Body of pancreas (tissue), 4 donors: ENCODE data around the gene EMILIN2. TPM values are rescaled to one million over a fixed set of nuclear protein-coding genes. Genes with fewer than 3 reads are reported as not detected.
A peak's percentile ranks its signal among the peaks of the same experiment; 100 is the strongest.

Experiments
- ATAC-seq: fragments of 150-250 bp; one replicate; pipeline ENCODE4 v1.9.1; 2016
- DNase-seq, 4 donors: peaks; one replicate each; pipeline ENCODE4 v3.0.0-alpha.2; 2019
- H3K27ac ChIP-seq, 4 donors: fragments of 200-600 bp; sonication (generic); 1 replicate in 3 of 4; 2 replicates in 1 of 4; pipeline versions ENCODE4 v1.5.1 to v1.6.1; 2016 to 2019; ENCODE audit warnings: mild to moderate bottlenecking in 1 of 4, mixed read lengths in 1 of 4, moderate library complexity in 1 of 4
- H3K27me3 ChIP-seq, 2 donors: fragments of 200-600 bp; sonication (generic); one replicate each; pipeline ENCODE4 v1.6.0; 2016; ENCODE audit warnings: mild to moderate bottlenecking in 1 of 2
- H3K36me3 ChIP-seq, 2 donors: fragments of 200-600 bp; sonication (generic); replicated peaks in 1 of 2; 2 replicates each; pipeline ENCODE4 v1.5.1; 2016; ENCODE audit warnings: low read depth in 2 of 2; ENCODE audit not compliant: insufficient read depth in 1 of 2
- H3K4me1 ChIP-seq: fragments of 200-600 bp; sonication (generic); one replicate; pipeline ENCODE4 v1.6.0; 2016
- H3K4me3 ChIP-seq, 2 donors: fragments of 200-600 bp; sonication (generic); 1 replicate in 1 of 2; 2 replicates in 1 of 2; pipeline ENCODE4 v1.5.1; 2016 to 2019
- H3K9me3 ChIP-seq, 3 donors: fragments of 200-600 bp; sonication (generic); 1 replicate in 2 of 3; 2 replicates in 1 of 3; pipeline ENCODE4 v1.5.1; 2016
- POLR2A ChIP-seq, 3 donors: fragments of 450-650 bp; IDR thresholded peaks; one replicate each; pipeline ENCODE4 v1.6.1; 2016; ENCODE audit warnings: antibody characterized with exemption in 3 of 3, mild to moderate bottlenecking in 2 of 3
- whole genome bisulfite sequencing, 2 donors: methylation state at CpG; one replicate each; pipeline ENCODE4 v1.1.5; 2017; 5-methylcytosine and 5-hydroxymethylcytosine counted together
- intact Hi-C: fragments of 100-400 bp; cut with DNase I; formaldehyde crosslinking; loops from one replicate; pipeline ENCODE4 v1.15.1; 2023
- total RNA-seq, 2 donors: library from RNA; depleted of rRNA; stranded (reverse); fragments of >200 nt; gene quantifications; one replicate each; pipeline ENCODE4 v1.1.0, GENCODE V29; 2016
- TF ChIP-seq, protein P1 (sequence below), 7 experiments: fragments of 450-650 bp in 4 of 7; fragments of 200-600 bp in 3 of 7; sonication (generic) in 3 of 7; IDR thresholded peaks; one replicate each; pipeline ENCODE4 v1.5.1; 2016 to 2019; ENCODE audit warnings: antibody characterized with exemption in 7 of 7

Gene EMILIN2
- total RNA-seq, 2 donors from 2014 or later = 2.0 to 3.1 TPM

- Histone ChIP-seq H3K27me3 (no peaks in the 10 kb centered on the region), H3K4me1 (no peaks in the 10 kb centered on the region), H3K27ac (no peak overlapping the region), H3K9me3 (no peaks in the 10 kb centered on the region), H3K4me3 (no peak overlapping the region), H3K36me3 (no peaks in the 10 kb centered on the region)
- no peak for DNase-seq
- TF ChIP-seq, protein P1, sequence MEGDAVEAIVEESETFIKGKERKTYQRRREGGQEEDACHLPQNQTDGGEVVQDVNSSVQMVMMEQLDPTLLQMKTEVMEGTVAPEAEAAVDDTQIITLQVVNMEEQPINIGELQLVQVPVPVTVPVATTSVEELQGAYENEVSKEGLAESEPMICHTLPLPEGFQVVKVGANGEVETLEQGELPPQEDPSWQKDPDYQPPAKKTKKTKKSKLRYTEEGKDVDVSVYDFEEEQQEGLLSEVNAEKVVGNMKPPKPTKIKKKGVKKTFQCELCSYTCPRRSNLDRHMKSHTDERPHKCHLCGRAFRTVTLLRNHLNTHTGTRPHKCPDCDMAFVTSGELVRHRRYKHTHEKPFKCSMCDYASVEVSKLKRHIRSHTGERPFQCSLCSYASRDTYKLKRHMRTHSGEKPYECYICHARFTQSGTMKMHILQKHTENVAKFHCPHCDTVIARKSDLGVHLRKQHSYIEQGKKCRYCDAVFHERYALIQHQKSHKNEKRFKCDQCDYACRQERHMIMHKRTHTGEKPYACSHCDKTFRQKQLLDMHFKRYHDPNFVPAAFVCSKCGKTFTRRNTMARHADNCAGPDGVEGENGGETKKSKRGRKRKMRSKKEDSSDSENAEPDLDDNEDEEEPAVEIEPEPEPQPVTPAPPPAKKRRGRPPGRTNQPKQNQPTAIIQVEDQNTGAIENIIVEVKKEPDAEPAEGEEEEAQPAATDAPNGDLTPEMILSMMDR (IDR thresholded peaks at IDR 0.05) = no peak
- TF ChIP-seq POLR2A (IDR thresholded peaks at IDR 0.05) = no peak
- 80 to 81% methylated on average over 4 of the region's 4 CpGs for WGBS, 2 donors
- ATAC-seq = no peak
- intact Hi-C loops = no loop called here
These were observed 33.1 kb downstream of the EMILIN2 start for GRCh38 chr18:2879889-2880288.

DNA sequence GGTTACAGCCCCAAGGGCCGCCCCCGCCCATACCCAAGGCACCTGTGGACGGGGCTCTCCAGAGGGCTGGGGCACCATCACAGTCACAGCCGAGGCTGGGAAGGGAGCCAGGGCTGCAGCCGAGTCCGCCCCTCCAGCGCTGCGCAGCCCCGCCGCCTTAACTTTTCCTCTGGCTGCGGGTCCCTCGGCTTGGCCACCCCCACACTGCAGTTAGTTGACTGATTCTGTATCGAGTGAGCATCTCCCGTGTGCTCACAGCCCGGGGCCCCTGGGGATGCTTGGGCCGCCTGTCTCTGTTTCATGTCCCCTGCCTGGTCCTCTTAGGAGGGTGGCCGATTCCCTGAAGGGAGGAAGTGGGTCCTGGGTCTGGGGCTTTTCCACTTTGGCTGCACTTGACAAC is 33.7 kb downstream of the EMILIN2 start:
- Histone ChIP-seq H3K27me3 (no peaks in the 10 kb centered on the region), H3K9me3 (no peaks in the 10 kb centered on the region), H3K4me1 (no peaks in the 10 kb centered on the region), H3K4me3 (no peak overlapping the region), H3K36me3 (no peaks in the 10 kb centered on the region), H3K27ac (no peak overlapping the region)
- DNase-seq = no peak
- TF ChIP-seq POLR2A (IDR thresholded peaks at IDR 0.05) = no peak
- TF ChIP-seq, protein P1 (IDR thresholded peaks at IDR 0.05) = no peak
- no peak for ATAC-seq
- WGBS, 2 donors = 64 to 75% methylated on average over 10 to 17 of the region's 17 CpGs
- intact Hi-C loops = no loop called here

DNA sequence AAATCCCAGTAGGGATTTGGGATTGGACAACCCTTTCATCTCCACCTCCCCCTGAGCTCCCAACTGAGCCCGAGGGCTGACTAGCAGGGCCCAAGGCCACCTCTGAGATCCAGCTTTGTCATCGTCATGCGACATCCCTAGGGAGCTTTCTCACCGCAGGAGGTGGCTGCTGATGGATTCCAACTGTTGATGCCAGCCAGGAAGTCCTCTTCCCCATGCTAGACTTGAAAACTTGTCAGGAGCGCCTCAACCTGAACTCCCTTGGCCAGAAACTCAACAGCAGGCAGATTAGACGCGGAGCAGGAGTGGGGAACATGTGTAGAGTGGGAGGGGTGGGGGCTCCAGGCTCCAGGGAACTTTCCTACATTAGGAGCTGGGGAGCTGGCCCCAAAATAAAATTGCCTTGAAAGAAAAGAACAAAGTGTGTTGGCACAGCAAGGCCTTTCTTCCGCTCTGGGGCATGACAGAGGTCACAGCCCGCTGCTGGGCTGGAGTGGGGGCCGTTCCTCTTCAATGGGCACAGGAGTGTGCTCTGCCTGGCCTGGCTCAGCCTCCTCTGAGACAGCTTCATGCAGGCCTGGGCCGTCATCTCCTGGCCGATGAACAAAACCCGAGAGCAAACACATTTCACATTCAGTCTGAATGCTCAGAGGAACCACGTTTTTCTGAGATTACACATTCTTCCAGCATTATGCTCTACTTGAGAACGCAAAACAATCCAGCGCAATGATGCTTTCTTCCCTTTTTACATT is 34.5 kb downstream of the EMILIN2 start:
- intact Hi-C loops = no loop called here
- no peaks in the 10 kb centered on the region for H3K36me3 ChIP-seq
- peak; percentile 38 for ATAC-seq
- H3K9me3 ChIP-seq = no peaks in the 10 kb centered on the region
- no peak overlapping the region for H3K27ac ChIP-seq
- DNase-seq = peak in 2 of 4 donors; percentile 24 to 57
- no peak overlapping the region for H3K4me3 ChIP-seq
- no peaks in the 10 kb centered on the region for H3K27me3 ChIP-seq
- no peaks in the 10 kb centered on the region for H3K4me1 ChIP-seq
- WGBS, 2 donors = 64 to 70% methylated on average over 16 of the region's 16 CpGs
- no peak for TF ChIP-seq POLR2A (IDR thresholded peaks at IDR 0.05)
- TF ChIP-seq, protein P1 (IDR thresholded peaks at IDR 0.05) = no peak

DNA sequence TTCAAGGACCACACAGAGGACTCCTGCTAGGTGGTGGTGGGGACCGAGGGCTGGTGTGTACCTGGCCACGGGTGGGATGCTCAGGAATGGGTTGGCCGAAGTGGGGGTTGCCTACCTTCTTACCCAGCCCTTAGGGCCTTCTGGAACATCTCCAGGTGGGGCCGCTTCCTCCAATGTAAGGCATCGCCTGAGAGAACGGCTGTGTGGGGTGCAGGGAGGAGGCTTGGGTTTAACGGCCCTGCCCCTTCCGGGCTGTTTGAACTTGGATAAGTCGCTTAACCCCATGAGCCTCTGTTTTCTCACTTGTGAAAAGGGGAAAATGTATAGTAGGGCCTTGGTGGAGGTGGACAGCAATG is 35.0 kb downstream of the EMILIN2 start:
- ATAC-seq = no peak
- H3K36me3 ChIP-seq = no peaks in the 10 kb centered on the region
- intact Hi-C loops = no loop called here
- no peaks in the 10 kb centered on the region for H3K27me3 ChIP-seq
- no peaks in the 10 kb centered on the region for H3K9me3 ChIP-seq
- H3K4me3 ChIP-seq = no peak overlapping the region
- H3K27ac ChIP-seq = no peak overlapping the region
- no peak for TF ChIP-seq POLR2A (IDR thresholded peaks at IDR 0.05)
- TF ChIP-seq, protein P1 (IDR thresholded peaks at IDR 0.05) = no peak
- DNase-seq = no peak
- no peaks in the 10 kb centered on the region for H3K4me1 ChIP-seq
- 68 to 89% methylated on average over 9 of the region's 9 CpGs for WGBS, 2 donors

DNA sequence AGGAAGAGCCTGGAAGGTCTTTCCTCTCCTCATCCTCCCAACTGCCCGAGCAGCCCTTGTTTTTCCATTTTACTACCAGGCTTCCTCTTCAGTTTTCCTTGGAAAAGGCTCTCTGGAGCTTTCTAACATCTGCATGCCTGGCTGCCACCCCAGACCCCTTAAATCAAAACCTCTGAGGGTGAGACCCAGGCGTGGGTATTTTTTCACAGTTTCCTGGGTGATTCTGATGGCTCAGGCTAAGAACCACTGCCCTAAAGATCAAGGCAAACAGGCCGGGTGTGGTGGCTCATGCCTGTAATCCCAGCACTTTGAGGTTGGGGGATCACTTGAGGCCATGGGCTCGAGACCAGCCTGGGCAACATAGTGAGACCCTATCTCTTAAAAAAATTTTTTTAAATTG is 35.4 kb downstream of the EMILIN2 start:
- intact Hi-C loops = no loop called here

More for the DNA sequence above, 35.4 kb downstream of the EMILIN2 start:
- Histone ChIP-seq H3K9me3 (no peaks in the 10 kb centered on the region), H3K27me3 (no peaks in the 10 kb centered on the region), H3K36me3 (no peaks in the 10 kb centered on the region), H3K27ac (no peak overlapping the region), H3K4me3 (no peak overlapping the region), H3K4me1 (no peaks in the 10 kb centered on the region)
- ATAC-seq (no peak), DNase-seq (no peak)
- TF ChIP-seq, protein P1 (IDR thresholded peaks at IDR 0.05) = no peak
- no peak for TF ChIP-seq POLR2A (IDR thresholded peaks at IDR 0.05)
- 85 to 86% methylated on average over 1 to 4 of the region's 4 CpGs for WGBS, 2 donors
